HG02981 (cell line): ENCODE measurements around the gene VTI1A.

Experiments used
- ATAC-seq: cut with Tn5 transposase; IDR thresholded peaks from one replicate; pipeline ENCODE4 v1.9.1; 2021; ENCODE audit warnings: mild to moderate bottlenecking, moderate library complexity; ENCODE audit not compliant: unreplicated experiment

The VTI1A gene

DNA sequence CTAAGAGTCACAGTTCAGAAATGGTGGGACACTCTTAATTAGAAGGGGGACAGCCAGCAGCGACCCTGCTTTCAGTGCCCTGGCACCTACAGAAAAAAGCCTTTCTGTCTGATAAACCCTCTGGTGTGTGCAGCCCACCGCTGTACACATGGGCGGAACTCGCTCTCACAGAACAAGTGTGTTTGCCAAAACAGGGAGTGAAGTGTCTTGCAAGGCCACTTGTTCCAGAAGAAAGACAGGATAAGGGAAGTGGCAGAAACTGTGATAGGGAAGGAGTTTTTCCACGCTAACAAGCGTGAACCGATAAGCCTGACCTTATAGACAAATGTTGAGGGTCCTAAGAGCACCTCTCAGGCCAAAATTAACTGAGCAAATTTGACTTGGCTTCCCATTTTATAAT is 299.3 kb downstream of the VTI1A start:
- ATAC-seq: no peak

DNA sequence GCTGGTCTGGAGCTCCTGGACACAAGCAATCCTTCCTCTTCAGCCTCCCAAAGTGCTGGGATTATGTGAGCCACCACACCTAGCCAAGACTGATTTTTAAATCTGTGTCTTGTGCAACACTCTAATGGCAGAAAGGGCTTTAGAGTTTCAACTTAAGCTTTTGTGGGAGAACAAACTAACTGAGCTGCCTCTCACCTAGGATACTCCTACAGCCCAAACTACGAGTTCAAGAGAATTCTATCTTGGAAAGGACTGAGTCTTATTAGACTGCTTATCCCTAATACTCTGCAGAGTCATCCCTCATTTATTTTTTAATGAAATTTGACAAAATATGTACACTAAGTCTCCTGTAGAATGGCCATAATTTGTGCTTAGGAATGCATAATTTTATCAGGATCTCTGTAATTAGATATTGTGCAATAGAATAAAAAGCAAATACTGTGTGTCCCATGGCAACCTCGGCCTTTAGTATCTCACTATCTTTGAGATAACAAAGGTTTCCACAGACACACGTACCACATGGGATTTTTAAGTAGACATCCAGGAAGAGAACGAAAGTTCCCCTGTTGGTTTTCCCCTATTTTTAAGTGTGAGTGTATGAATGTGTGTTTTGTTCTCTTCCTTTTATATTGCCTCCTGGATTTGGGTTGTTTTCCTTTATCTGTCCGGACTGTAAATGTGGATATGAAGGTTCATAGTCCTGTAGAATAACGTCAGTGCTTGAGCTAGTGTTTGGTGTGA is 303.6 kb downstream of the VTI1A start:
- ATAC-seq: no peak

DNA sequence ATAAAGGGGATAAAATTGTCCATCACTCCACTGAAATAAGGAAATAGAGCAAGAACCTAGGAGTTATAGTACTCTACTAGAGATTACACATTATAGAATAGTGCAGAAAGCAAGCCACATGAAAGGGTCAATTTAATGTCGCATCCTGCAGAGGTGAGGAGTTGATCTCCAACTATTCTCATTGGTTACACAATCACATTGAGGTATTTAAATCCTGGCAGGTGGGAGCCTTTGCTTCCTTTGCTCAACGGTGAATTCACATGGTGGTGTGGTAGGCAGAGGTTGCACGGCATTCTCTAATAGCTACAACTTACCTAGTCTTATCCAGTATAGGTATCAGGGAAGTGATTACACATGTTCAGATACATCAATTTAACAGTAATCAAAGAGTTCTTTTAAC is 304.6 kb downstream of the VTI1A start:
- ATAC-seq: no peak

DNA sequence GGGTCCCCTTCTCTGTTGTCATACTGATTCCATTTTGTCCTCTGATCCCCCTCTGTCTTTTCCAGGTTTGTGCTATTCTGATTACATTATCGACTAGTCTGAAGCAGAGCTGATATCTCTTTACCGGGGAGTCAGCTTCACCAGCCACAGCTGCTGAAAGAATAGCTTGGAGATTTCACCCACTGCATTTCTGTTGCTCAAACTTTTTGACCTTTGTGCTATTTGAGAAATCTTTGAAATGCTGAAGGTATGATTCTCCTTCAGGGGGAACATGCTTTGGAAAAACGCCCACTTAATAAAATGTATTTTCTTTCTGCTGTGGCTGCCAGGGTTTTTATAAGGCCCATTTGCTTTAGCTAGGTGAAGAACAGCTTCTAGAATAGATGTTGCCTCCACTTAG is 305.3 kb downstream of the VTI1A start:
- no peak for ATAC-seq

DNA sequence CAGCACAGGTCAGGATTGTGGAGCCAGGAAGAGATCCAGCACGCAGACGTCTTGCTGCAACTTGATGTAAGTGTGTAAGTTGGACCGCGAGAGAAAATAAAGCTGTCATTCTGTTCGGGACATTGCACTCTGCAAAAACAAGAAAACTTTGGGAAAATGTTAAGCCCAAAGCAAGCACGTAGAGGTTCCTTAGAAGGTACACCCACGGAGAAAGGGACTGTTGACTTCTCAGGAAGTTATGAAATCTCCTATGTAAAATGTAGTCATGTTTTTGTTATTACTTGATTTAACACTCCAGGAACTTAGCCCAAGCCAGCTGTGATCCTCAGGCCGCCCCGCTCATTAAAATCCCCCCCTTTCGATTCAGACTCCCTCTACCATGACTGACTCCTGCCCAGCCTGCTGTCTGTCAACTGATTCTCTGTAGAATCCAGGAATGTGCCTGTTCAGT is 307.0 kb downstream of the VTI1A start:
- ATAC-seq: no peak

DNA sequence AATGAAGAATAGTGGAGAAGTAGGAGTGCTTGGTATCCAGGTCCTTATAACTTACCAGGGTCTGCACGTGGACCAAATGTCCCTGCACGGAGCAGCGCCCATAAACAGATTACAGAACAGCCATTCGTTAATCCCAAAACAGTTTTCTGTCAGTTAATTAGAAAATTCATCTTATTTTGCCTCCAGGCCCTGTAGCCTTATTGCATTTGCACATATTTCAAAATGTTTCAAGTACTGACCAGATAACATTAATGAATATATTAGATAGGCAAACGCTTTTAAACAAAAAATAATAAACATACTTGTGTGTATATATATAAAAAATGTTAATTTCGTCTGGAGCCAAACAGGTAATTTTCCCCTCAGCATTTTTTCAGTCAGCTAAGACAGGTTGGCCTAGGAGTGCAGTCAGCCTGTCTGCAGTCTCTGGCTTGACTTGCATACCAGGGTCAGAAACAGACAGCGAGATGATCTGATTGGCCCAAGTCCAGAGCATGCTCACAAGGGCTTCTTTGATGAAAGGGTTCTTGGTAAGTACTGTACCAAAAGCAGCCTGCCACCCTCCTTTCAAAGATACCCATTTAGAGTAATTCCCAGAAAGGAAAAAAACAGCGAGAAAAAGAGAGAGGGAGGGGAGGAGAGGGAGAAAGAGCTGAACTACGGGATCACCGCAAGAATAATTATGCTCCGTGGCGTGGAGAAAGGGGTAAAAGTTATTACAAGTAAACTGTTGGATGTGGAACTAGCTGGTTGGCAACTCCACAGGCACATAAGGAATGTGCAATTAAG is 308.6 kb downstream of the VTI1A start:
- no peak for ATAC-seq

DNA sequence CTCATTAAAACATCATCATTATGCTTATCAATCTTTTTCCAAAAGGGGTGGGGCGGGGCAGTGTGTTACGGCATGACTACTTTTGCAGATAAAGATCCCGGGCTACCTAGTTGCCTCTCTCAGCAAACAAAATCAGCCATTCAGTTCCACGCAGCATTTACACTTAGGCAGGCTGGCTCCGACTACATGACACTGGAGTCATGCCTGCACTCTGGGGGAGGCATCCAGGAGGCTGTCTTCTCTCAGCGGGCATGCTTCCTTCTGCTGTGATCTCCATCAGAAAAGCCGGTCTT is 309.2 kb downstream of the VTI1A start:
- no peak for ATAC-seq

DNA sequence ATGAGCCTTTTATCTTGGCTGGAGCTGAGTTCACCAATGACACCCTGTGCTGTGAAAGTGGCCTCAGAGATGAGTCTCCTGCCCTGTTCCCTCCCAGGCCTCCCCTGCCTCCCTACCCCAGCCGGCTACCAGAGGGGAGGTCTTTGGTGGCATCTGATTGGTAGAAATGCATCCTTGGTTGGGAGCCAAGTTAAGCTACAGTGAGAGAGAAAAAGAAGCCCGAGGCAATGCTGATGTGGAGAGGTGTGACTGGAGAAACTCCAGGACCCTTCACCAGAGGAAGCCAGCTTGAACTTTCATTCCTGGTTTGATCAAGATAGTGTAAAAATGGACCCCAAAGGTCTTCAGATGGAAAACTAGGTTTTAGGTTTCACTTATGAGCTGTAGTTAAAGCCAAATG is 311.9 kb downstream of the VTI1A start:
- ATAC-seq: no peak

DNA sequence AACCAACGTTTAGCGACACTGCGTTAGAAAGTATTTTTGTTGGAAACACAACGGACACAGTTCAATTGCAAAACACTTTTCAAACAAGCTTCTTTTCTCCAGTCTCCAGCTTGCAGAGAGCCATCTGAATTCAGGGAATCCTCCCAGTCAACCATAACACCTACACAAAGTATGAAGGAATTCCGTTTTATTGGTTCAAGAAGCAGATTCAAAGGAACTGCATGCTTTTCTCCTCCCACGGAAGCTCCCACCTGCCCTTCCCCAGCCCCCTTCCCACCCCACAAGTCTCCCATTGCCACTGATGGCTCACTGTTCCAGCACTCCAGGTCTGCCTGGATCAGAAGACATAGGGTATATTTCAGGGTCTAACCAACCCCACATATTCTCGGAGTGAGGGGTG is 312.5 kb downstream of the VTI1A start:
- ATAC-seq: no peak

DNA sequence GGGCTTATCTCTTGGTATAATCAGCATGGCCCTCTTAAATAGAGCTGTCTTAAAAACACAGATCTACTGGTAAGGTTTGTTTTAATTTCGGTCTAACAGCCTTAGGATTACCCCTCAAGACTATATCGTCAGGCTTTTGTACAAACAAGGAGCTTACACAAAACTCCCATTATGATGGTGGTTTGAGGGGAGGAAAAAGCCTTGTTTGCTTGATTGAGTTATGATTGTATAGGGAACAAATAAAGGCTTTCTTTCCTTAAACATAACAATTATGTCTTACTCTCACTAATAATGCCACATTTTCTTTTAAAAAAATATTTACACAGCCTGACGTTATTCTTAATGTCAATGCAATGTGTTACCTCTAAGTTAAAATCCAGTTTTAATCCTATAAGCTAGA is 314.2 kb downstream of the VTI1A start:
- no peak for ATAC-seq

DNA sequence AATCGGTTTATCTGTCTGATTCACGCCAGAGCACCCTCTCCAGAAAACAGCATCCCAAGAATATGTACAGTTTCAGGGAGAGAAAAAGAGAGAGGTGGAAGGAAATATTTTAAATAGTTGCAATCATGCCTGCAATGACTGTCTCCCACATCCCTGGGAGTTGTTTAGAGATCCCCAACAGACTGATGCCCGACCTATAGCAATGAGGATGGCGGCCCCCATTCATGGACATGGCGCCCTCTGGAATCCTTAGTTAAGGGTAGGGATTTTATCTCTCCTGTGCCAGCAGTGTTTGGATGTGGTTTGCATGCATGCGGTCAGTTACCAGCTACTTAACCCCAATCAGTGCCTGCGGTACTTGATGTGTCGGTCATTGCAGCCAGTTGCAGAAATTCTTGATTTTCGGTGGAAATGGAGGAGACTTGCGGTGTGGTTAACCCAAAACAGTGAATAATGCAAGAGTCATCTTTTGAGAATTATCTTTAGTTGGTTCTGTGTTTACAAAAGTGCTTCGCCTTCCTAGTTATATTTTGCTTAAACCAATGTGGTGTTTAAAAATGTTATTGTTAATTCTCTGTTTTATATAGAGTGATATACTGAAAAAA is 317.0 kb downstream of the VTI1A start:
- no peak for ATAC-seq

DNA sequence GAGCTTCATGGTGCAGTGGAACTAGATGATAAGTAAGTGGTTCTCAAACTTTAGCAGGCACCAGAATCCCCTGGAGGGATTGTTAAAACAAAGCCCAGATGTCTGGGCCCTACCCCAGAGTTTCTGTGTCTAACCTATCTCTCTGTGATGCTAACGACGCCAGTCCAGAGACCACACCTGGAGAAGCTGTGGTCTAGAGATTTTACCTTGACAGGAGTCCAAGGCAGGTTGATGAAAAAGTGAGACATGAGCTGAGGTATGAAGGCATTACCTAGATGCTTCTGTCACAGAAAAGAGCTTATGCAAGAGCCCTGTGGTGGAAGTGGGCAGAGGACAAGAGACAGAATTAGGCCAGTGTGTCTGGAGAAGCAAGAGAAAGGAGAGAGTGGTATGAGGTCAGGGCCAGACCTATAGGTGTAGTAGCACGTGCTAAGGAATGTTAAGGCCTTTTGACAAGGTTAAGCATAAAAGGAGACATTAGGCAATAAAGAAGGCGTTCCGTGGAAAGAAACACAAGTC is 318.8 kb downstream of the VTI1A start:
- no peak for ATAC-seq

DNA sequence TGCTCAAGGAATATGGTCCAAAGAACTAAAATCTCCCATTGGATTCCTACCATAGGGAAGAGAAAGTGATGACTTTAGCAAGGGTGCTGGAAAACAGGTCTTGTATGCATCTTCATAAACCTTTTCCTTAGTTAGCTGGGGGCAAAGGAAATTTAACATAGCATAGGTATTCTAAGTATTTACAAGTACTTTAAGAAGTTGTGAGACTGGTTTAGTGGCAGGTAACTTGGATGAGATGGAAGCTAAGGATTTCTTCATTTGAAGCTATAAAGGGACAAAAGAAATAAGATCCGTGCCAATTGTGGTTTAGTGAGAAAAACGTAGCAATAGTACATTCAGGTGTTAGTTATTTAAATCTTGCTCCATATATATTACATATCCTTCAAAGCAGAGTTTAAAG is 319.6 kb downstream of the VTI1A start:
- ATAC-seq: no peak

DNA sequence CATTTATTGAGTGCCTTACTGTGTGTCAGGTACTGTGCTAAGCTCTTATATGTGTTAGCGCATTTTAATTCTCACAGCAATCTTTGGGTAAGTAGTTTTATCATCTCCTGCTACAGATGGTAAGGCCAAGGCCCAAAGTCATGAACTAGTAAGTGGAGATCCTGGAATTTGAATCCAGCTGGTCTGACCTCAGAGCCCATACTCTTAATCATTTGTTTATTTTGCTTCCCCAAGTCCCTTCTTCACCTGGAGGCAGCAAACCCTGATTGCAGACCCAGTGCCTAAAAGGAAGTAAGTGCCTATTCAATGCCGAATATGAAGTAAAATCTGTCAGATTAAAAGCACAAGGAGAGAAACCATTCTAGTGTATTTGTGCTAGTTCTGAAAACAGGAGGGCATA is 320.1 kb downstream of the VTI1A start:
- ATAC-seq: no peak

DNA sequence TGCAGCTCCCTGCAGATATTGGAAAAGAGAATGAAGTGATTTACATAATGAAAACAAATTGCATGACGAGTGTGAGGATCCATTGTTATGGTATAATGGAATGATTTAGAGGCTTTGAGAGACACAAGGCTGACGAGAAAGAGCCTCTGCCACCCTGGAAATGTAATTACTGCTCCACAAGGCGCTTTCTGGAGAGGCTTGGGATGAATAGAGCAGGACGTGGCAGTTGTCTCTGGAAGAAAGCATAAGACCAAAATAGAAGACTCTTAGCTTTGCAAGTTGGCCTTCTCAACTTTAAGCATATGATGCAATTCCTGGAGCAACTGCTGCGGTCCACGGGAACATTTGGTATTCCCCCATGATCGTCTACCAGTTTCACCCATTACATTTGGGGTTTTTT is 321.1 kb downstream of the VTI1A start:
- ATAC-seq: no peak

DNA sequence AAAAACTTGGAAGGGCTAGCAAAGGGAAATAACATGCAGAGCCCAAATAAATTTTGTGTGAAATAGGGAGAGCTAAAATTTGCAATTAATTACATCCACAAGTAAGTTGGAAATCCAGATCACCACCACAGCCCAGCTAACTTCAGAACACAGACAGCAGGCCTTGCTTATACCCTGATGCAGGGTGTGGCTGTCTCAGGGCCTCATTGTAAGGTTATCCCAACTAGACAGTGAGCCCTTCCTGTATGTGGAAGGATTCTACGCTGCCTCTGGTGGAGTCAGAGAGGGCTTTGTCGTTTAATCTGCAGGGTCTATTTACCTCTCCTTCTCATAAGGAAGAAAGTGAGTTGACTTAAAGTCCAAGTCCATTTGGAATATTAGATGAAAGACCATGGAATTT is 322.1 kb downstream of the VTI1A start:
- ATAC-seq: no peak

DNA sequence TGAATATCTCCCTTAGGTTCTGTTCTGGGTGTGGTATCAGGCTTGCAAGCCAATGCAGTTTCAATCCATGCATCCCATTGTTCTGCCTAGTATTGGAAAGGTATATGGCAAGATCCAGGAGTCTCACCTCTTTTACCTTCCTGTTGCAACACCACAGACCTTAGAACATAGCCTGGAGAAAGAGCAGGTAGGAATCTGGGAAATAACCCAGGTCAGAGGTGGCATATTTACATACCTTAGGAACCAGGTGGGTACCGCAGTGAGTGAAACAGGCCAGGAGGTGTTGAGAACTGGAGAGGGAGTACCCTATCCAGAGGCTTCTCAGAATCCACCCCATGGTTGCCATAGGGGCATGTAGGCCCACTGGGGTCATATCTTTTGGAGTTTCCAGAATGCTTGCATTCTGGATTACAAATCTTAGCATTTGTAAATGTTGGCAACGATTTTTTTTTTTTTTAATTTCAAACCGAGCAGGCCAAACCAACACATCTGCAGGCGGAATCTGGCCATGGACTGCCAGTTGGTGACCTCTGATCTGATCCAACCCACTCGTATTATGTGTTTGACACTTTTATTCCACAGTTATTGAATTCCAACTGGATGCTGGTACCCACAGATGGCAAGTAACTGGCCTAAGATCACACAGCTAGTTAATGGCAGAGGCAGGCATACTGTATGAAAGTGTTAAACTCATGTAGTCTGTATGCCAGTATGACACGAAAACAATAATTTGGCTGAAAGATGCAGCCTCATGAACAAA is 322.8 kb downstream of the VTI1A start:
- ATAC-seq: no peak

DNA sequence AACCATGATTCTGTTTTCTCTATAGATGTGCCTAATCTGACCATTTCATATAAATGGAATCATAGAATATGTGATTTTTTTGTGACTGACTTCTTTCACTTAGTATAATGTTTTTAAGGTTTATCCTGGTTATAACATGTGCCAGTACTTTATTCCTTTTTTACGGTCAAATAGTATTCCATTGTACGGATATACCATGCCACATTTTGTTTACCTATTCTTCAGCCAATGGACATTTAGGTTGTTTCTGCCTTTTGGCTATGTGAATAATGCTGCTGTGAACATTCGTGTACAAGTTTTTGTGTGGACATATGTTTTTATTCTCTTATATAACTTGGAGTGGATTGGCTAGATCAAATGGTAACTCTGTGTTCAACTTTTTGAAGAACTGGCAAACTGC is 324.7 kb downstream of the VTI1A start:
- ATAC-seq: no peak

DNA sequence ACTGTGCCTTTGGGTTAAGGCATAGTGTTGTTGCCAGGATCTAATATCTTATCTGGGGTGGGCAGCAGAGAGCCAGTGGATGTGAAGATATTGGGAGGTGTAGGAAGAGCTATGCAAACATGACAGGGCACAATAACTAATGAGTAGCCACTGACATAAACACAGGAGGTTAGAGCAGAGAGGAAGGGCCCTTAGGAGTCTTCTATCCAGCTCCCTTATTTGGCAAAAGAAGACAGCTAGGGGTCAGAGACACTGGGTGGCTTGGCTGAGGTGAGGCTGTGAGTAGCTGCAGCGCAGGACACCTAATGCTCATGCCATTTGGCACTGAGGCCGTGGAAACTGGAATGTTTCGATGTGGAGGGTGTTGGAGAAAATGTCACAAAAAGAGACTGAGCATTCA is 326.8 kb downstream of the VTI1A start:
- ATAC-seq: no peak

DNA sequence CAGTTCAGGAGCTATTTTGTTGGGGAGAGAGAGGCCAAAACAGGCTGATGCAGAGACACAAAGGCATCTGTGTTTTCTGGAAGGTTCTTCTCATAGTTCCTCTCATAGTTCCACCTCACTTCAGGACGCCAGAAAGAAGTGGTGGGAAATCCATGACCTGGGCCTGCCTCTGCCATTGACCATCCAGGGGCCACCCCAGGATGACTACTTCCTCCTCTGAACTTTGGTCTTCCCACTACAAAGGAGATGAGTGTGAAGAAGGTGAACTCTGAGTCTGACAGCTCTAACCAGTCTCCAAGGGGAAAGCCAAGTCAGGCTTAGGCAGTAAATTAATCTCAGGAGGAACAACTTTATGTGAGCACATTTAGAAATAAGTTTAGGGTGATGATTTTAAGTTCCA is 327.2 kb downstream of the VTI1A start:
- no peak for ATAC-seq

DNA sequence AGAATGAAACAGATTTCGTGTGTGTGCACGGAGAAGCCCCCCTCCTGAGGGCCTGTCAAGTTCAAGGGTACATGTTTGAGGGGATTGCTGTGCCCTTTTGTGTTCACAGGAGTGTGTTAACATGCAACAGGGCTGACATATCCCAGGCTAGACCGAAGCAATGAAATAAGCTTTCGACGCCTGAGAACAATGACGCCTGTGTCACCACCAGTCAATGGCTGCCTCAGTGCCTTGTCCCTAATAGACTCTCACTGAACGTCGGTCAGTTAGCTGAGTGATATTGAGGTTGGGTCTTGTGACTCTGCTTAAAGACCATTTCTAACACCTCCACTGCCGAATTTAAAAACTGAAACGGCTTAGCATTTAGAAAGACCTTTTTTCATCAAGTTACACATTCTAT is 327.8 kb downstream of the VTI1A start:
- no peak for ATAC-seq
